ENCODE data around the gene APCDD1. TPM values are rescaled to one million over a fixed set of nuclear protein-coding genes. Genes with fewer than 3 reads are reported as not detected.
"Not testable (repeated sequence)": the region's sequence is repeated elsewhere in the genome, so short reads cannot be mapped to it uniquely, and the experiment has no call there.

APCDD1 gene
- total and polyA plus RNA-seq, 5 experiments from 2014 or later: not detected

DNA sequence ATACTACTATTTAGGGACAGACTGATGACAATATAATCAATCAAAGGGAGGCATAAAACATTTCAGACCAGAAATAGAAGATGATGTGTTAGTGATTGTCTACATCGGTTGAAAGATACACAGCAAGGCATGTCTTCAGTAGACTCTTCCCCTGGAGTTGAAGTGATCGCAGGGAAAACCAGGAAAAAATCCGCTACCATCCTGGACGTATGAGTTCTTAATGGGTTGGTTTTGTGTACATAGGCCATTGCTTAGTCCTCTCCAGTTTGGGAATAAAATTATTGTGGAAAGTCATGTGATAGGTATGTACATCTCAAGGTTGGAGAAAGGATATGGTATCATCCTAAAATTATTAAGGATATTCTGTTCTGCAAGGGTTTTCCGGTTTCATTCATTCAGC is 4.3 kb downstream of the APCDD1 start:
- Mint-ChIP-seq H3K36me3 (peaks cover 0 to 4% (median 0%) of the 10 kb centered on the region in 3 donors), H3K4me3 (no peak overlapping the region)
- ATAC-seq: no peak

DNA sequence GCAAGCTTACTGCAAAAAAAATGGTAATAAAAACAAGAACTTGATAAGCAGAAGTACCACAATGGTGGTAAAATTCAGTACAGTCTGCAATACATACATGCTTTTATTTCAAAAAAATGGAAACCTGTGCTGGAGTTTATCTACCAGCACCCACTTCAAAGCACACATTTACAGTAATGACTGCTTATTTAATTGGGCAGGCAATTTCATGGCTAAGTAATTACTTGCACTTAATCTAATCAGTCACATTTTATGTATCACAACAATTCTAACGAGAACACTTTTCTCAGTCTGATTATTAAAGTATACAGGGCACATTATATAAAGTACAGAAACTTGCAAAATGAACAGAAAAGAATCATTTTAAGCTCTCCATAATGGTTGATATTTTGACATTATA is 5.2 kb downstream of the APCDD1 start:
- H3K4me3 Mint-ChIP-seq: no peak overlapping the region
- peaks cover 0 to 12% (median 5%) of the 10 kb centered on the region in 4 donors for H3K4me1 Mint-ChIP-seq
- no peak for ATAC-seq
- no peak overlapping the region for H3K27ac Mint-ChIP-seq
- DNase-seq: no peak
- POLR2A ChIA-PET: no interaction called here
- peaks cover 13 to 41% (median 29%) of the 10 kb centered on the region in 5 donors for H3K27me3 Mint-ChIP-seq
- H3K36me3 Mint-ChIP-seq: peaks cover 0 to 4% (median 0%) of the 10 kb centered on the region in 3 donors
- peaks cover 0 to 14% (median 2%) of the 10 kb centered on the region in 9 donors for H3K9me3 Mint-ChIP-seq

More for the DNA sequence above, 4.3 kb downstream of the APCDD1 start:
- Mint-ChIP-seq H3K4me1 (peaks cover 0 to 14% (median 7%) of the 10 kb centered on the region in 4 donors), H3K9me3 (peaks cover 0 to 14% (median 2%) of the 10 kb centered on the region in 9 donors), H3K27me3 (peaks cover 13 to 45% (median 33%) of the 10 kb centered on the region in 5 donors), H3K27ac (no peak overlapping the region)
- POLR2A ChIA-PET: no interaction called here
- no peak for DNase-seq

DNA sequence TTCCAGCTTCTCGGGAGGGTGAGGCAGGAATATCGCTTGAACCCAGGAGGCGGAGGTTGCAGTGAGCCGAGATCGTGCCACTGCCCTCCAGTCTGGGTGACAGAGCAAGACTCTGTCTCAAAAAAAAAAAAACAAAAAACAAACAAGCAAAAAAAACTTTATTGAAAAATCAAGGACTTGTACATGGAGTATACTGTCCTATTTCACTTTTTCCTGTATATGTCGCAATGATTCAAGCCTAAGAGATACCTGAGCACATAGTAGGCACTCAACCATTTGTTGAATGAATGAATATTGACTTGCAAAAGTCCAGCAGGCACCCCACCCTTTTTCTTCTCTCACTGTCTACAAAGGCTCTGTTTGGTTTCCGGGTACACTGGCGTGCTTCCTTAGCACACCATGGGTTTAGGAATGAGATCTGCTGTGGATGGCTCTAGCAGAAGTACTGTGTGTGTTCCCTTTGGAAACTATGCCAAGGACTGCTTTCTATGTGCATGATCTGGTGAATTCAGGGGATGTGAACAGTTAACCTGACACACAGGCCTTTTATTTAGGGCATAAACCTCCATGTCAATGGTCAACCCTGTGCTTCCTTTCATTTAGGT is 6.1 kb downstream of the APCDD1 start:
- ATAC-seq: no peak
- Mint-ChIP-seq H3K9me3 (peaks cover 0 to 14% (median 2%) of the 10 kb centered on the region in 9 donors), H3K4me1 (peaks cover 0 to 8% (median 3%) of the 10 kb centered on the region in 4 donors), H3K36me3 (peaks cover 0 to 4% (median 0%) of the 10 kb centered on the region in 3 donors), H3K4me3 (no peak overlapping the region), H3K27me3 (peaks cover 11 to 41% (median 23%) of the 10 kb centered on the region in 5 donors), H3K27ac (no peak overlapping the region)
- POLR2A ChIA-PET: no interaction called here
- no peak for DNase-seq

GRCh38 chr18:10461989-10462388 is 7.6 kb downstream of the APCDD1 start:
- ATAC-seq: no peak
- POLR2A ChIA-PET: no interaction called here
- Mint-ChIP-seq H3K4me1 (peaks cover 0 to 2% (median 0%) of the 10 kb centered on the region in 4 donors), H3K27me3 (peaks cover 3 to 28% (median 8%) of the 10 kb centered on the region in 5 donors), H3K4me3 (no peak overlapping the region), H3K36me3 (no peaks in the 10 kb centered on the region), H3K9me3 (peaks cover 0 to 14% (median 2%) of the 10 kb centered on the region in 9 donors), H3K27ac (no peak overlapping the region)
- no peak for DNase-seq

DNA sequence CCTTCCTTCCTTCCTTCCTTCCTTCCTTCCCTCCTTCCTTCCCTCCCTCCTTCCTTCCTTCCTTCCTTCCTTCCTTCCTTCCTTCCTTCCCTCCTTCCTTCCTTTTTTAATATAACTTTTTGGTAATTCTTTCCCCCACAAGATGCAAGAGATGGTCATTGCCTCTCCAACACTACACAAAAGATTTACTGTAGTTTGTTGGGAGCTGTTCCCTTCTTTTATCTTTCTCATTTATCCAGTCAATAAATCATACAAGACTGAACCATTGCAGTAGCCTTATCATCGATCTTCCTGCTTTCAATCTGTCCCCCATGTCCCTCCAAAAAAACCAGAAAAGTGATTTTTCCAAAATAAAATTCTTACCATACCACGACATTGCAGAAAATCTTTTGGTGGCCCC is 8.2 kb downstream of the APCDD1 start:
- H3K36me3 Mint-ChIP-seq: no peaks in the 10 kb centered on the region
- DNase-seq (no peak), ATAC-seq (no peak)
- H3K27me3 Mint-ChIP-seq: peaks cover 1 to 28% (median 4%) of the 10 kb centered on the region in 5 donors
- POLR2A ChIA-PET: no interaction called here
- H3K4me3 Mint-ChIP-seq: no peak overlapping the region
- H3K27ac Mint-ChIP-seq: peak overlapping the region in 3 of 10 donors; percentile 49 to 58 (median 58)
- peaks cover 0 to 14% (median 2%) of the 10 kb centered on the region in 9 donors for H3K9me3 Mint-ChIP-seq
- peaks cover 0 to 2% (median 0%) of the 10 kb centered on the region in 4 donors for H3K4me1 Mint-ChIP-seq

GRCh38 chr18:10463096-10463495 is 8.7 kb downstream of the APCDD1 start:
- Mint-ChIP-seq H3K4me1 (peaks cover 0 to 2% (median 0%) of the 10 kb centered on the region in 4 donors), H3K9me3 (peaks cover 0 to 14% (median 2%) of the 10 kb centered on the region in 9 donors)
- ATAC-seq: no peak

DNA sequence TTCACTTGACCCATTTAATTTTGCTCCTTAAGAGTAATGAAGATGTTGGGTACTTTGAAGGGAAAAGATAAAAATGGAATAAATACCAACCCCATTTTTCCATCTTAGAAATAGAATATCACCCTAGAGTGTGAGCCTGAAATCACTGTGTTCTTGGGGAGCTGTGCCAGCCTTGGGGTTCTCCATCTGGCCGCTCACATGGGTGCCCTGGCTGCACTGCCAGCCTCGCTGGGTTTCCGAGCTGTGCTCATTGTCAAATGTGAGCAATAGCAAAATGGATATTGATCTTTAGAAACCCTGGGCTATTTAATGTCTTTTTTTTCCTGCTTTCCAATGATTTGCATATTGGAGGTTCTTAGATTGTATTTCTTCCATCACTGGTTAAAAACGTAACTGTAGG is 9.3 kb downstream of the APCDD1 start:
- Mint-ChIP-seq H3K27ac (no peak overlapping the region), H3K36me3 (no peaks in the 10 kb centered on the region), H3K4me3 (no peak overlapping the region), H3K27me3 (peaks cover 0 to 31% (median 12%) of the 10 kb centered on the region in 5 donors), H3K4me1 (peaks cover 0 to 2% (median 0%) of the 10 kb centered on the region in 4 donors), H3K9me3 (peaks cover 0 to 14% (median 2%) of the 10 kb centered on the region in 9 donors)
- POLR2A ChIA-PET: no interaction called here
- DNase-seq: no peak
- no peak for ATAC-seq

More at GRCh38 chr18:10463096-10463495, 8.7 kb downstream of the APCDD1 start:
- no peaks in the 10 kb centered on the region for H3K36me3 Mint-ChIP-seq
- H3K27me3 Mint-ChIP-seq: peaks cover 2 to 33% (median 6%) of the 10 kb centered on the region in 5 donors
- POLR2A ChIA-PET: no interaction called here
- peak overlapping the region in 6 of 10 donors; percentile 16 to 58 (median 51) for H3K27ac Mint-ChIP-seq
- H3K4me3 Mint-ChIP-seq: no peak overlapping the region
- no peak for DNase-seq

DNA sequence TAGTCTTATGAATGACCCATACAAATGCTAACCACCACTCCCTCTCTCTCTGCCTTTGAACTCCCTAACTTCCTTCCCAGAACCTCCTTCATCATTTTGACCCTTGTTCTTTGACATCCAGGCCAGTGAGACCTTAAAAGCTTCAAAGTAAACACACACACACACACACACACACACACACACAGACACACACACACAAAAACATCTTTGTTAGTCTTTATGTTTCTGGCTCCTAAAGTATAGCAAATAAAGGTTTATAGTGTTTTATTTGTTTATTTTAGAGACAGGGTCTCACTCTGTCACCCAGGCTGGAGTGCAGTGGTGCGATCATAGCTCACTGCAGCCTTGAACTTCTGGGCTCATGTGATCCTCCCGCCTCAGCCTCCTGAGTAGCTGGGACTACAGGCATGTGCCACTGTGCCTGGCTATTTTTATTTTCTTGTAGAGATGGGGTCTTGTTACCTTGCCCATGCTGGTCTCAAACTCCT is 9.8 kb downstream of the APCDD1 start:
- Mint-ChIP-seq H3K9me3 (peaks cover 0 to 14% (median 2%) of the 10 kb centered on the region in 9 donors), H3K27me3 (peaks cover 0 to 26% (median 8%) of the 10 kb centered on the region in 5 donors)
- H3K27ac Mint-ChIP-seq, POLR2A ChIA-PET, H3K36me3 Mint-ChIP-seq, H3K4me1 Mint-ChIP-seq, H3K4me3 Mint-ChIP-seq, DNase-seq, ATAC-seq: not testable (repeated sequence)

DNA sequence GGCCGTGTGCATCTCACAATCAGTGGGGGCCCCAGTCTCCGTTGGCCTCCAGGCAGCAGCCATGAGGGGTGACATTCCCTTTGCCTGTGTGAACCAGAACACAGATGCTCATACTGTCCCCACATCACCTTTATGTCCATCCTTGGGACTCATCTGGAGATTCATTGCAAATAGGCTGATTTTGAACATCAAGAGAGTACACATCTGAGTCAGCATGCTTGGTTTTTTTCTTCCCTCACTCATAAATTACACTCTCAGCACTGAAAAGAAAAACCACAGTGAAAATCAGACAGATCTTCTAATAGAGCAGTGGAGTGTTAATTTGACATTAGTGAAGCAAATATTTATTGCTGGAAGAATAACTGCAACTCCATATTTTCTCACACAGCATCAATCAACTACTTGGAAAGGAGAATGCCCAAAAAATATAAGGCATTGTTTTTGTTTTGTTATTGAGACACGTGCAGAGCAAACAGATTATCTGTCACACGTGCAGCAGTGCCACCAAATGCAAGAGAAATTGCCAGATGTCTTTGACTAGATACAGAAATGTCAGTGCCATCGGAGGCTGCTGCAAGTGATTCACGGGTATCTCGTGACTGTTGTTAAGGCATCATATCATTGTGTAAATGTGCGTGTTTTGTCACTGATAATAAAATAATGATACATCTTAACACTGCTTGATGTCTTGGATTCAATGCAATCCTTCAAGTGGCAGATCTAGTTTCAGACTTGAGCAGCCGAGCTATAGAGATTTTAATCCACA is 10.9 kb downstream of the APCDD1 start:
- Mint-ChIP-seq H3K9me3 (peaks cover 0 to 14% (median 2%) of the 10 kb centered on the region in 9 donors), H3K4me3 (no peak overlapping the region), H3K27ac (peak overlapping the region in 1 of 10 donors; percentile 2), H3K36me3 (no peaks in the 10 kb centered on the region), H3K4me1 (peaks cover 0 to 2% (median 0%) of the 10 kb centered on the region in 4 donors), H3K27me3 (peaks cover 0 to 21% (median 6%) of the 10 kb centered on the region in 5 donors)
- ATAC-seq (no peak), DNase-seq (no peak)
- POLR2A ChIA-PET: no interaction called here

GRCh38 chr18:10470429-10470828 is 16.0 kb downstream of the APCDD1 start:
- H3K27me3 Mint-ChIP-seq: peaks cover 4 to 23% (median 8%) of the 10 kb centered on the region in 5 donors
- H3K4me1 Mint-ChIP-seq: peaks cover 0 to 4% (median 0%) of the 10 kb centered on the region in 4 donors
- H3K27ac Mint-ChIP-seq: no peak overlapping the region
- no peak overlapping the region for H3K4me3 Mint-ChIP-seq
- no peaks in the 10 kb centered on the region for H3K9me3 Mint-ChIP-seq
- POLR2A ChIA-PET: no interaction called here
- H3K36me3 Mint-ChIP-seq: no peaks in the 10 kb centered on the region
- ATAC-seq (no peak), DNase-seq (no peak)

DNA sequence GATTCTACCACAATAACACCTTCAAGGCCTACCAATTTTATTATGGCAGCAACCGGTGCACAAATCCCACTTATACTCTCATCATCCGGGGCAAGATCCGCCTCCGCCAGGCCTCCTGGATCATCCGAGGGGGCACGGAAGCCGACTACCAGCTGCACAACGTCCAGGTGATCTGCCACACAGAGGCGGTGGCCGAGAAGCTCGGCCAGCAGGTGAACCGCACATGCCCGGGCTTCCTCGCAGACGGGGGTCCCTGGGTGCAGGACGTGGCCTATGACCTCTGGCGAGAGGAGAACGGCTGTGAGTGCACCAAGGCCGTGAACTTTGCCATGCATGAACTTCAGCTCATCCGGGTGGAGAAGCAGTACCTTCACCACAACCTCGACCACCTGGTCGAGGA is 17.1 kb downstream of the APCDD1 start:
- peaks cover 5 to 35% (median 15%) of the 10 kb centered on the region in 5 donors for H3K27me3 Mint-ChIP-seq
- DNase-seq (no peak), ATAC-seq (no peak)
- POLR2A ChIA-PET: no interaction called here
- H3K36me3 Mint-ChIP-seq: no peaks in the 10 kb centered on the region
- H3K9me3 Mint-ChIP-seq: no peaks in the 10 kb centered on the region
- no peak overlapping the region for H3K4me3 Mint-ChIP-seq
- peaks cover 0 to 16% (median 0%) of the 10 kb centered on the region in 4 donors for H3K4me1 Mint-ChIP-seq
- no peak overlapping the region for H3K27ac Mint-ChIP-seq

DNA sequence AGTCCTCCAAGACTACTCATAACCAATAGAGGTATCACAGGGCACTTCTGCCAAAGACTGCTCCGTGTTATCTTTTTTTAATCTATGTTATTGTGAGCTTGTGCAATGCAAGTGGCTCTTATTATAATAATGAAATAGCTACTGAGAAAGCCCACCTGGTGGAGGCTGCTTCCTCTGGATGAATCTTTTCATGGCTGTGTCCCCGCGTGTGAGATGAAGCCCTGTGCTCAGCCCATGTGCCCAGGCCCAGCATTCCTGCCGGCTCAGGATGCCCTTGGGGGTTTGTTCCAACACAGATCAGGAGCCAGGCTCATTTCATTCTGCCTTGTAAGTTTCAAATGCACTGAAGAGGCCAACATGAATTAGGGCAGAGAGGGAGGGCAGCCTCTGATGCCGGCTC is 18.7 kb downstream of the APCDD1 start:
- no peak for DNase-seq
- Mint-ChIP-seq H3K27ac (no peak overlapping the region), H3K27me3 (peaks cover 3 to 43% (median 13%) of the 10 kb centered on the region in 5 donors), H3K4me1 (peaks cover 0 to 26% (median 0%) of the 10 kb centered on the region in 4 donors), H3K9me3 (no peaks in the 10 kb centered on the region), H3K36me3 (no peaks in the 10 kb centered on the region), H3K4me3 (no peak overlapping the region)
- no peak for ATAC-seq
- POLR2A ChIA-PET: no interaction called here

GRCh38 chr18:10474309-10474708 is 19.9 kb downstream of the APCDD1 start:
- POLR2A ChIA-PET: no interaction called here
- no peak overlapping the region for H3K4me3 Mint-ChIP-seq
- DNase-seq (no peak), ATAC-seq (no peak)
- no peak overlapping the region for H3K27ac Mint-ChIP-seq
- H3K9me3 Mint-ChIP-seq: no peaks in the 10 kb centered on the region
- no peaks in the 10 kb centered on the region for H3K36me3 Mint-ChIP-seq
- H3K4me1 Mint-ChIP-seq: peaks cover 0 to 31% (median 0%) of the 10 kb centered on the region in 4 donors
- peaks cover 3 to 41% (median 13%) of the 10 kb centered on the region in 5 donors for H3K27me3 Mint-ChIP-seq
